HG02678 (cell line): ENCODE data around the gene COL23A1.
"Not testable (repeated sequence)": the region's sequence is repeated elsewhere in the genome, so short reads cannot be mapped to it uniquely, and the experiment has no call there.

Experiments used
- ATAC-seq: cut with Tn5 transposase; IDR thresholded peaks from one replicate; pipeline ENCODE4 v1.9.1; 2021; ENCODE audit warnings: mild to moderate bottlenecking, moderate library complexity; ENCODE audit not compliant: unreplicated experiment

Gene COL23A1

GRCh38 chr5:178312880-178313282 is 277.3 kb downstream of the COL23A1 start:
- ATAC-seq = no peak

- ATAC-seq = no peak
Observed at GRCh38 chr5:178310130-178310865, 279.9 kb downstream of the COL23A1 start.

GRCh38 chr5:178309271-178310013 is 280.8 kb downstream of the COL23A1 start:
- no peak for ATAC-seq

DNA sequence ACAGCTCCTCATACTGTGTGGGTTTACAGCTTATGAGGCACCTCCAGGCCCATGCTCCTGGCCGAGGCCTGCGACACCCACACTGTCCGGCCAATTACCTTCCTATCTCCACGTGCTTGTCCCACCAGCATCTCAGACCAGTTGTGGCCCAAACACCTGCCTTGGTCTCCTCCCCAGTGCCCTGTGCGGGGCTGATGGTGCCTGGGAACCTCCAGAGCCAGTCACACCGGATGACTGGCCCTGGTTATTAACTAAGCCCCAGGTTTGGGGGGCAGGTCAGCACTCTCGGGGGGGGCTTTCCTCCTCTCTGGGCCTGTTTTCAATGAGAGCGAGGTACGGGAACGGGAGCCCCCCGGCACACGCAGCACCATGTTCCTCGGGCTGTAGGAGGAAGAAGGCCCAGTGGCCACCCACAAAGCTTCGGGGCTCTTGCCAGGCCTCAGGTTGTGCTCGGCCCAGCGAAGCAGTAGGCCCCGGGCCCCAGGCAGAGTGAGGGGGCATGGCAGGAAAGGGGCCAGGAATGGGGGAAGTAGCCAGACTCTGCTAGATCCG is 281.6 kb downstream of the COL23A1 start:
- no peak for ATAC-seq

GRCh38 chr5:178307267-178308045 is 282.7 kb downstream of the COL23A1 start:
- no peak for ATAC-seq

GRCh38 chr5:178306430-178307225 is 283.6 kb downstream of the COL23A1 start:
- no peak for ATAC-seq

DNA sequence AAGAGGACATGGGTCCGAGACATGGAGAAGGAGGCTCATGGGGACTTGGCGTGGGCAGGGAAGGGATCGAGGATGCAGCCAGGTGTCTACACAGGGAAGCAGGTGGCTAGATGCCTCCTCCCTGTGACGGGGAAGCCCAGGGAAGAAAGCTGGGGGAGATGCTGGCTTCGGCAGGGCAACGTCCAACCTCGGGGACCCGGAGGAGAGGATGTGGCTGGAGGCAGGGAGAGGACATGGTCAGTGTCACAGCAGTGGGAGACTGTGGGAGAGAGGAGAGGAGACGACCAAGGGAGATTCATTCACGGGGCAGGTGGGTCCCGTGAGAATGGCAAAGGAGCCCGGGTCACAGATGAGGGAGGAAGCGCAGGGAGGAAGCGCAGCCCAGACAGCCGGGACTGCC is 284.4 kb downstream of the COL23A1 start:
- no peak for ATAC-seq

- no peak for ATAC-seq
Observed at GRCh38 chr5:178304761-178305645, 285.2 kb downstream of the COL23A1 start.

DNA sequence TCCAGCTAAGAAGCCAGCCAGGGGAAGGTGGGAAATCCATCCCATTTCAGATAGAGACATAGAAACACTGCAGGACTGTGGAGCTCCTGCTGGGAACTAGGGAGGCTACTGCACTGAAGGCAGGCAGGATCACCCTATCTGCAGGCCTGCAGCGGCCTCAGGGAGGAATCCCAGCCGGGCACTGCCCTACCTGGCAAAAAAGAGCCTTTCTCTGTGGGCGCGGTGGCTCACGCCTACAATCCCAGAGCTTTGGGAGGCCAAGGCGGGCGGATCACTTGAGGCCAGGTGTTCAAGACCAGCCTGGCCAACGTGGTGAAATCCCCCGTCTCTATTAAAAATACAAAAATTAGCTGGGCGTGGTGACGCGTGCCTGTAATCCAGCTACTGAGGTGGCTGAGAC is 286.2 kb downstream of the COL23A1 start:
- ATAC-seq = no peak

- not testable (repeated sequence) for ATAC-seq
Observed at GRCh38 chr5:178302321-178302720, 287.9 kb downstream of the COL23A1 start.

DNA sequence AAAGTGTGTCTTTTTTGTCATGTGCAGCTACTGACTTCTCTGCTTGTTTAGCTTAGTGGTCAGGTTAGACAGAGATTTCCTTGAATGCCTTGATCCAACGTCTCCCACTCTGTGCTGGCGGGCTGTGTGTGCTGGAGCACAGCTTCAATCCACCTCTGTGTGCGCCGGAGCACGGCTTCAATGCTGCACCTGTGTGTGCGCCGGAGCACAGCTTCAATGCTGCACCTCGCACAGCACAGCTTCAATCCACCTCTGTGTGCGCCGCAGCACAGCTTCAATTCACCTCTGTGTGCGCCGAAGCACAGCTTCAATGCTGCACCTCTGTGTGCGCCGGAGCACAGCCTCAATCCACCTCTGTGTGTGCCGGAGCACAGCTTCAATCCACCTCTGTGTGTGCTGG is 288.6 kb downstream of the COL23A1 start:
- no peak for ATAC-seq

- ATAC-seq = no peak
Observed at GRCh38 chr5:178298283-178298807, 291.8 kb downstream of the COL23A1 start.

GRCh38 chr5:178297751-178298150 is 292.4 kb downstream of the COL23A1 start:
- no peak for ATAC-seq

DNA sequence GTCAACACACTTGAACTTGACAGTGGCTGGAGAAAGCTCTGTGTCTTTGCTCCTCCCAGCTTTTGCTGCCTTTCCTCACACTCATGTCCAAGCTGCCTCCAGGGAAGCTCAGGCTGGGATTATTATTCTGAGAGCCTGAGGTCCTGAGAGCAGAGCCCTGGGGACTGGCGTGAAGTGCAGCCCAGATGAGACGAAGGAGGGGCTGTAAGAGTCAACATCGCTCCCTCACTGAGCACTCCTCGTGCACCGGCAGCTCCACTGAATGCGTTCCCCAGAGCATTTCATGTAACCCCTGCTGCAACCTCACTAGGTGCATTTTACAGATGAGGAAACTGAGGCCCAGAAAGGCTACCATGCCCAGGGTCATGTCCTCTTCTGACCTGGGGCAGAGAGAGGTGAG is 294.1 kb downstream of the COL23A1 start:
- ATAC-seq = no peak

GRCh38 chr5:178295589-178295988 is 294.6 kb downstream of the COL23A1 start:
- no peak for ATAC-seq

GRCh38 chr5:178293815-178294214 is 296.4 kb downstream of the COL23A1 start:
- no peak for ATAC-seq

DNA sequence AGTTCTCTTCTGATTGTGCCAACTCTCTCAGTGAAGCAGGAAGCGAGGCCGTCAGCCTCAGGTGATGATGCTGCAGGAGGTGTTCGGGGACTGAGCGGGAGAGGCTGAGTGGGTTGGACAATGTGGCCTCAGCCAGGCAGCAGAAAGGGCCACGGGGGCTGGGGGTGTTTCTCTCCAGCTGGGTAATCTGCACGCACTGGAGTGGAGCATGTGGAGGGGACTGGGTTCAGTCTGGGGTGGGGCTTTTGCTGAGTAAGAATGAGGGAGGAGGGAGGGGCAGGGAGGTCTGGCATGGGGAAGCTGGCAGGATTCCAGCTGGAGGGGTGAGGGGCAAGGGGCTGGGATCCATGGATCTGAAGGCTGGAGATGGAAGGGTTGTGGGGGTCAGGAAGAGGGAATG is 296.8 kb downstream of the COL23A1 start:
- no peak for ATAC-seq

DNA sequence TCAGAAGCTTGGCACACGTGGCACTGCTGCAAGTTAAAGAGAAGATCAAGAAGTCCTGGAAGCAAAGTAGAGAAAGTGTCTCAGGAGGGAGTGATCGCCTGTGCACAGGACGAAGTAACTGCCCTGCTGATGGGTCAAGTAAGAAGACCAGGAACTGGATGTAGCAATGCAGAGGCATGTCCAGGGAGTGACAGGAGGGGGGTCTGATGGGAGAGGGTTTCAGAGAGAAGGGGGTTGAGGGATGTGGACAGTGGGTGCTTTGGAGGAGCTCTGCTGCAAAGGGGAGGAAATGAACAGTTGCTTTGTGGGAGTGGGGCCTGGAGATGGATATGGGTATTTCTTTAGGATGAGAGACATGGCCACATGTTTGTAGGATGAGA is 297.4 kb downstream of the COL23A1 start:
- ATAC-seq = no peak
